Hematopoietic multipotent progenitor cell treated with erythropoietin and hydrocortisone succinate and interleukin-3 and kit ligand, for 17 days (in vitro differentiated cells): ENCODE data around the gene ELK1.
"Not testable (repeated sequence)": the region's sequence is repeated elsewhere in the genome, so short reads cannot be mapped to it uniquely, and the experiment has no call there.

Experiments
- DNase-seq: peaks from one replicate; pipeline ENCODE4 v3.0.0-alpha.2; 2015; ENCODE audit warnings: low spot score

Gene ELK1

DNA sequence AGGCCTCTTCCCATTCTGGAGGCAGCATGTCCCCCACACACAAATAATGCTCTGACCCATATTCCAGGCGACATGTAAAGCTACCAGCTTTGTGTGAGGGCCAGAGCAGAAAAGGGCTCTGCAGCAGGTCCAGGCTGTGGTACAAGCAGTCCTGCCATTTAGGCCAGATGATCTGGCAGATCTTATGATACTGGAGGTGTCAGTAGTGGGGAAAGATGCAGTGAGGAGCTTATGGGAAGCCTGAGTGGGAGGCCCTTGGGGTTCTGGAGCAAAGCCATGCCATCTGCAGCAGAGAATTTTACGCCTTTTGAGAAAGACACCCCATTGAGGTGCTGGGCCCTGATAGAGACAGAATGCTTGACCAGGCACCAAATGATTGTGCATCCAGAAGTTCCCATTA lies 38.4 kb downstream of the ELK1 start:
- DNase-seq = no peak

DNA sequence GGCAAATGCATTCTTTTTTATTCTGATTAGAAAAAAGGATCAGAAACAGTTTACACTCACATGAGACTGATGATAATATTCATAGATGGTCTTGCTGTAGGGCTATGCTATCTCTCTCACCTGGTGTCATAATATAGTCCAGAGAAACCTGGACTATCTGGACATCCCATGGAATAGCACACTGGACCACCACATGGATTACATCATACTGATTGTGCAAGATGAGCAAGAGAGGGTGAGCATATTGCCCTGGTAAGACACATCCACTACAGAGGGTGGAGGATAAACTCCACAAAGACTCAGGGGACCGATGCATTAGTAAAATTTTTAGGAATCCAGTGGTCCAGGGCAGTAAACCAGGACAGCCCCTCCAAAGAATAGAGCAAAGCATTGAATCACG lies 38.9 kb downstream of the ELK1 start:
- no peak for DNase-seq

DNA sequence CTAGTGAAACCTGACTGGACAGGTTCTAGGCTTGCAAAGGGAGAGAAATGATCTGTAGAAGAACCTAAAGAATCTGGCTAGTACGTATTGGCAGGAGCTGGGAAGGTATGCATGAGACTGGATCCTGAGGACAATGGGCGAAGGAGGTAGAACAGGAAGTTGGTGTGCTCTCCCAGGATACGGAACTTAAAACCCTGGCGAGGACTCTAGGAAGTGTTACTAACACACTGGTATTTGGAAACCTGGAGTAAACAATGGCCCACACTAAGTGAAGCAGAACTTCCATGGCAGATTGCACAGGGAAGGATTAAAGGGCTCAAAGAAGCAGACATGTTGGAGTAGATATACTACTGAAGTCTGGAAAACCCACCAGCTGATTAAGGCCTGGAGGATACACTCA lies 39.9 kb downstream of the ELK1 start:
- no peak for DNase-seq

DNA sequence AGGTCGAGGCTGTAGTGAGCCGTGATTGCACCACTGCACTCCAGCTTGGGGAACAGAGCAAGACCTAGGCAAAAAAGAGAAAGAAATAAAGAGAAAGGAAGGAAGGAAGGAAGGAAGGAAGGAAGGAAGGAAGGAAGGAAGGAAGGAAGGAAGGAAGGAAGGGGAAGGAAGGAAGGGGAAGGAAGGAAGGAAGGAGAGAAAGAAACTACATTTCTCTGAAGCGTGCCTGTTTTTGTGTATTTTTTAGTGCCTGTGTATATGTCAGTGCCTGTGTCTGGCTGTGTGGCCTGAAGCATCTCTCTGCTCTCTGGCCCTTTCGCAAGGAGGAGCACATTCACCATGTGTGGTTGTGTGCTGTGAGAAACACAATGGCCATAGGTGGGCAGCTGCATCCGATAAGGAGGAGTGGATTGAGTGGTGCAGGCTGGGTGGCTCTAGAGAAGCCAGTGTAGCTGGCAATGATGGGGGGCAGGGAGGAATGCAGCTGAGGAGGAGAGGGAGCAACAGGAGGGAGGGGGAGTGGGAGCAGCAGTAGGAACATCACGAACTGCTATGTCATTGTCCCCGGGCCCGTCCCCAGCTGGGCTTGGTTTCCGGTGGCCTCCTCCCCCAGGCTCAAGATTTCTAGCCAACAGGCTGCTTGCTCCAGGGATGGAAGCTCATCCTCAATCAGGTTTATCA lies 42.1 kb downstream of the ELK1 start:
- no peak for DNase-seq

GRCh38 chrX:47607091-47607490 lies 43.3 kb downstream of the ELK1 start:
- DNase-seq = no peak

GRCh38 chrX:47605024-47605423 lies 45.3 kb downstream of the ELK1 start:
- no peak for DNase-seq

- DNase-seq = not testable (repeated sequence)
Observed at GRCh38 chrX:47603125-47603524, 47.2 kb downstream of the ELK1 start.

- DNase-seq = no peak
Observed at GRCh38 chrX:47597222-47597621, 53.1 kb downstream of the ELK1 start.

DNA sequence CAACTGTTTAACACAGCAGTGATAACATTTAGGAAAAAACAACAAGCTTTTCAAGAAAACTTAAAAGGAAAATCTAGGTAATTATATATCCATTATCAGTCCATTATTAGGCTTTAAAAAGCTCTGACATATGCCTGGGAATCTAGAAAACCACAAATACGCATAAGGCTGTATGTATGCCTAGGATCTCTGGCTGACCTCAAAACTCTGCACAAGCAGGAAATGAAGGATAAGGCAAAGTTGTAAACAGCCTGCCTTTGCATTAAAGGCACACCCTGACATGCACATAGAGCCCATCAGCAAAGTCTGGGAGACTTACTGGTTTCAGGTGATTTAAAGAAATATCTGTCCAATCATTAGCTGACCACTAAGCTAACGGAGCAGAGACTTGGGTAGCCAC lies 54.1 kb downstream of the ELK1 start:
- no peak for DNase-seq

- no peak for DNase-seq
Observed at GRCh38 chrX:47595716-47596251, 54.6 kb downstream of the ELK1 start.

DNA sequence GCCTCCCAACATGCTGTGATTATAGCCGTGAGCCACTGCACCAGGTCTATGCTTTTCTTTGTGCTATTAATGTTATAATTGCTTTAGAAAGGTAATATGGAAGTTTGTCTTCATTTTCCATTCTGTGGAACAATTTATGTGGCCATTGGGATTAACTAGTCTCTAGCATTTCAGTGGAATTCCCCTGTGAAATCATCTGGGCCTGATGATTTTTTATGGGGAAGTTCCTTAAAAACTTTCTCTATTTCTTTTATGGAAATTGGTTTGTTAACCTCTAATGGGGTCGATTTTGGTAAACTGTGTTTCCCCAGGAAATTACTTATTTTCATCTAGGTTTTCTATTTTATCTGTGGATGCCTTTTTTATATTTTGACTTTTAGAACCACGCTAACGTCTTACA lies 56.8 kb downstream of the ELK1 start:
- no peak for DNase-seq

DNA sequence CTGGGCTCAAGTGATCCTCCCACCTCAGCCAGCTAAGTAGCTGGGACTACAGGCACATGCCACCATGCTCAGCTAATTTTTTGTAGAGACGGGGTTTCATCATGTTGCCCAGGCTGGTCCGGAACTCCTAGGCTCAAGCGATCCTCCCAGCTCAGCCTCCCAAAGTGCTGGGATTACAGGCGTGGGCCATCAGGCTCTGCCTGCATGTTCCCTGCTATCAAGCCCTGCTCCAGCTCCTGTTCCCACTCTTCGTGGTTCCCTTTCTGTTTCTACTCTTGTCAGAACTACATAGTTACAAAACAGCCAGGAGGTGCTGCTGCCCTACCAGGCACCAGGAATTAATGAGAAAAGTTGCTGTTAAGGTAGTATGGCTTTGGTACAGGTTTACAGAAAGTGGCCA lies 59.4 kb downstream of the ELK1 start:
- no peak for DNase-seq

DNA sequence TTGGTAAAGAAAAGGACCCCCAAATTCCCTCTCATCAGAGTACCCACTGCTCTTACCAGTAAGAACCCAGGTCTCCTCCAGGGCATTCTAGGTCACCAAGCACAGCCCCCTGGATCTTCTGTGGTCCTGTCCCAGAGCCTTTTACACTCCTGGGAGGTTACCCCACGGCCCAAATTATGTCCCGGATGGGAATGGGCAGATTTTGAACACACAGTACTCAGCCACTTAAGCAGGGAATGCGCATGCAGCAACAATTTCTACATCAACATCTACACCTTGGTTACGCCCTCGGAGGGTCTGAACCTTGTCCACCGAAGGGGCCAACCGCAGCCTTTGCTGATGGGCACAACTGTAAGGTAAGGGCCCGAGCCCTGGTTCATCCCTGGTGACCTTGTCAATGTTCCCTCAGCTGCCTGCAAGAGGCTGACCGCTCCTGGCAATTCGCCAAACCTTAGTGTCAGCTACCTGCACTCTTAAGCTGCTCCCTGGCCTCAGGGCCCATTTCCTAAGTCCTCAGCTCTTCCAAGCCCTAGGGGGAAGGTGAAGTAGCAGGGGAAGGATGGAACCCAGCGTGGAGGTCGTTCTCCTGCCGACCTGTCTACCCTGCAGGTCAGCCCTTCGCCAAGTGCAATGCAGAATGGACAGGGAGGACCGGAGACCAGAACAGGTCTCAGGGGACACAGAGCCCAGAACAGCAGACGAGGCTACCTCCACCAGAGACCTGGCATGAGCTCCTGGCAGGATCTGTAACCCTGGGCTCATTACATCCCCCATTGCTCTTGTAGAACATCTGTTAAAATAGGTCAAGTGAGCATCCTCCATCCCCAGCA lies 62.2 kb downstream of the ELK1 start:
- DNase-seq = no peak

- DNase-seq = no peak
Observed at GRCh38 chrX:47587091-47587891, 63.1 kb downstream of the ELK1 start.

- no peak for DNase-seq
Observed at GRCh38 chrX:47586043-47586787, 64.1 kb downstream of the ELK1 start.
